ENCODE results near the gene C1QTNF9. TPM values are rescaled to one million over a fixed set of nuclear protein-coding genes. Genes with fewer than 3 reads are reported as not detected.

The C1QTNF9 gene
- total and polyA plus RNA-seq, 2 of the 8 experiments (the other 6 are each of a cell fraction or from before 2014, with no cell fraction given) = not detected

DNA sequence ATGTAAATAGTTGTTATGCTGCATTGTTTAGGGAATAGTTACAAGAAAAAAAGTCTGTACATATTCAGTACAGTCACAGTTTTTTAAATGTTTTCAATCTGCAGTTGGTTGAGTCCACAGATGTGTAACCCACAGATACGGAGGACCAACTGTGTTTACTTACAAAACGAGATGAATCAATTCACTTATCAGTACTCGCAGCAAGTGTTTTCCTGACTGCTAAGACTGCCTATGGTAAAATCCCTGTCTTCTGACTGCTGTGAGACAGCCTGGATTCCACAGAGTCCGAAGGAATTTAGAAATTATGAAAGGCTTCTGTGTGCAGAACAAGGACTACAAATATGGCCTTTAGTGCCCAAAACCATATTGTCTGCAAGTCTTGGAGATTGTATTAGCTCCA, 45.7 kb upstream of the C1QTNF9 start:
- H3K4me2 ChIP-seq (ENCODE audit: insufficient read depth in 1 of 2, low read depth in 2 of 2, low read length in 2 of 2) = no peak overlapping the region
- FAIRE-seq = no peak
- CTCF ChIA-PET (ENCODE audit: partially characterized antibody) = no interaction called here

More for the DNA sequence above, 45.7 kb upstream of the C1QTNF9 start:
- H3K27me3 ChIP-seq (replicated peaks in 1 of 4; ENCODE audit: control insufficient read depth in 3 of 4, extremely low read depth in 1 of 4, insufficient read depth in 3 of 4, low read length in 3 of 4) = no peaks in the 10 kb centered on the region
- H3K9ac ChIP-seq (replicated peaks in 1 of 4; ENCODE audit: extremely low read depth in 1 of 4, low read depth in 3 of 4, low read length in 3 of 4) = no peak overlapping the region
- no peak overlapping the region for H2BK15ac ChIP-seq (ENCODE audit: low read length)
- H3K4me3 ChIP-seq (ENCODE audit: extremely low read depth in 1 of 4, insufficient read depth in 2 of 4, low read depth in 3 of 4, low read length in 4 of 4) = no peak overlapping the region
- H3K4me1 ChIP-seq (replicated peaks in 1 of 4; ENCODE audit: control insufficient read depth in 3 of 4, insufficient read depth in 4 of 4, low read length in 3 of 4) = no peaks in the 10 kb centered on the region
- H4K5ac ChIP-seq (ENCODE audit: insufficient read length, low read depth, low read length) = no peak overlapping the region
- no peak overlapping the region for H3K4ac ChIP-seq (replicated peaks; ENCODE audit: insufficient read length, low read depth, low read length)
- no peaks in the 10 kb centered on the region for H3K9me3 ChIP-seq (ENCODE audit: insufficient read depth in 2 of 2, low read depth in 1 of 2, low read length in 1 of 2)
- no peak overlapping the region for H2AFZ ChIP-seq (ENCODE audit: low read length)
- H3K36me3 ChIP-seq (ENCODE audit: control insufficient read depth in 2 of 4, insufficient read depth in 4 of 4, low read length in 3 of 4) = no peaks in the 10 kb centered on the region; a peak in 1 of 8 replicates
- 93% methylated on average over 4 of the region's 4 CpGs; no CpG with 5 or more reads in 1 of the 2 experiments for WGBS, 2 experiments (ENCODE audit: extremely low coverage in 1 of 2, insufficient coverage in 1 of 2, insufficient read length in 1 of 2, insufficient replicate concordance in 2 of 2, low coverage in 1 of 2, low lambda C conversion rate in 2 of 2, missing lambda C conversion rate in 1 of 2)
- H3K27ac ChIP-seq (ENCODE audit: low read depth, low read length) = no peak overlapping the region
- H4K20me1 ChIP-seq (replicated peaks in 1 of 2; ENCODE audit: control insufficient read depth in 1 of 2, insufficient read depth in 2 of 2, low read length in 2 of 2) = peaks cover 0 to 1% of the 10 kb centered on the region in 2 experiments
- TF ChIP-seq FOSL1 (IDR thresholded peaks at IDR 0.05; ENCODE audit: insufficient read depth, low read depth, low read length) = no peak
- no peak for TF ChIP-seq ATF3 (IDR thresholded peaks at IDR 0.05; ENCODE audit: insufficient read depth, low read depth, low read length)
- no peak for TF ChIP-seq ZNF274 (IDR thresholded peaks at IDR 0.05; ENCODE audit: borderline replicate concordance, extremely low read depth, low read length)
- TF ChIP-seq ATF2 (IDR thresholded peaks at IDR 0.05; ENCODE audit: low read length) = no peak
- H2BK5ac ChIP-seq (ENCODE audit: low read depth, low read length) = no peak overlapping the region
- no peak overlapping the region for H2BK120ac ChIP-seq (replicated peaks; ENCODE audit: low read depth, low read length)
- H2BK20ac ChIP-seq (ENCODE audit: low read length) = no peak overlapping the region
- H3K23me2 ChIP-seq (ENCODE audit: low read depth, low read length) = no peaks in the 10 kb centered on the region
- no peak overlapping the region for H3K56ac ChIP-seq (replicated peaks; ENCODE audit: insufficient read length, low read depth, low read length)
- H3K14ac ChIP-seq (ENCODE audit: insufficient read length) = no peak overlapping the region
- H4K91ac ChIP-seq (replicated peaks; ENCODE audit: insufficient read length, low read length) = no peak overlapping the region
- DNase-seq (ENCODE audit: low read depth in 1 of 2, low spot score in 2 of 2) = no peak
- no peak overlapping the region for H2BK12ac ChIP-seq (ENCODE audit: low read depth, low read length)
- no peaks in the 10 kb centered on the region for H3K79me2 ChIP-seq (ENCODE audit: control insufficient read depth in 1 of 2, insufficient read depth in 2 of 2, low read length in 2 of 2)
- no peak overlapping the region for H3K18ac ChIP-seq (ENCODE audit: extremely low read depth, low read length)
- no peak overlapping the region for H4K8ac ChIP-seq (ENCODE audit: extremely low read depth, insufficient read depth, low read length)
- no peaks in the 10 kb centered on the region for H3K79me1 ChIP-seq (ENCODE audit: low read depth, low read length)
- H2AK5ac ChIP-seq (ENCODE audit: low read depth, low read length) = no peak overlapping the region
- H3K23ac ChIP-seq (ENCODE audit: insufficient read length) = no peak overlapping the region
- POLR2A ChIA-PET (ENCODE audit: partially characterized antibody) = no interaction called here
